HEK293 (cell line): Measurements from ENCODE around the gene STAT2.
A peak's percentile ranks its signal among the peaks of the same experiment; 100 is the strongest.
"Not testable (repeated sequence)": the region's sequence is repeated elsewhere in the genome, so short reads cannot be mapped to it uniquely, and the experiment has no call there.

Source experiments
- CTCF ChIA-PET: fragments of 350-600 bp; formaldehyde crosslinking; extraction: SDS; loops from one replicate; lab custom pipeline; 2021; ENCODE audit warnings: antibody characterized with exemption; lab: Yijun Ruan, JAX
- POLR2A ChIA-PET: fragments of 300-600 bp; formaldehyde crosslinking; extraction: SDS; loops from one replicate; lab custom pipeline; 2020; ENCODE audit warnings: antibody characterized with exemption, inconsistent platforms; lab: Yijun Ruan, JAX
- H3K27ac ChIP-seq: fragments of 200-500 bp; sonication (Bioruptor generic); 2 replicates; pipeline ENCODE4 v1.5.1; 2014; ENCODE audit warnings: low read depth, low read length, control low read depth, inconsistent platforms; ENCODE audit errors: extremely low read depth
- H3K36me3 ChIP-seq, 2 experiments: fragments of 200-500 bp in 1 of 2; sonication (Bioruptor generic) in 1 of 2; 1 replicate in 1 of 2; 2 replicates in 1 of 2; pipeline ENCODE4 v1.5.1; 2014 to 2017; ENCODE audit warnings: inconsistent platforms in 2 of 2, low read length in 2 of 2; ENCODE audit not compliant: control insufficient read depth in 2 of 2, insufficient read depth in 1 of 2
- H3K4me1 ChIP-seq: fragments of 200-500 bp; sonication (Bioruptor generic); 2 replicates; pipeline ENCODE4 v1.5.1; 2014; ENCODE audit warnings: mild to moderate bottlenecking, low read length, inconsistent platforms; ENCODE audit not compliant: control insufficient read depth, insufficient read depth
- H3K4me3 ChIP-seq: 2 replicates; pipeline ENCODE4 v1.5.1; 2011; ENCODE audit warnings: low read depth, mild to moderate bottlenecking, control low read depth, low read length, moderate library complexity
- H3K9me3 ChIP-seq: fragments of 200-500 bp; sonication (Bioruptor generic); 2 replicates; pipeline ENCODE4 v1.5.1; 2014; ENCODE audit warnings: low read depth, low read length, inconsistent platforms; ENCODE audit not compliant: control insufficient read depth, insufficient read depth
- GLIS2 ChIP-seq: fragments of 450-650 bp; formaldehyde crosslinking; IDR thresholded peaks from 2 replicates; pipeline ENCODE4 v1.5.1; 2016; ENCODE audit warnings: missing biosample characterization, missing genetic modification characterization
- HOXD13 ChIP-seq: sonication (generic); formaldehyde crosslinking; IDR thresholded peaks from 2 replicates; pipeline ENCODE4 v1.8.0; 2022; ENCODE audit warnings: missing genetic modification reagents, borderline replicate concordance
- MEIS1 ChIP-seq: sonication (generic); formaldehyde crosslinking; IDR thresholded peaks from 2 replicates; pipeline ENCODE4 v1.8.1; 2022; ENCODE audit warnings: missing genetic modification reagents, mild to moderate bottlenecking, borderline replicate concordance
- PATZ1 ChIP-seq: fragments of 450-650 bp; formaldehyde crosslinking; IDR thresholded peaks from 2 replicates; pipeline ENCODE4 v1.5.1; 2016; ENCODE audit warnings: missing biosample characterization, missing genetic modification characterization
- SP2 ChIP-seq: fragments of 450-650 bp; formaldehyde crosslinking; IDR thresholded peaks from 2 replicates; pipeline ENCODE4 v1.5.1; 2016; ENCODE audit warnings: missing biosample characterization, missing genetic modification characterization
- YY2 ChIP-seq: fragments of 450-650 bp; formaldehyde crosslinking; IDR thresholded peaks from 2 replicates; pipeline ENCODE4 v1.5.1; 2016; ENCODE audit warnings: missing biosample characterization, missing genetic modification characterization
- ZBTB21 ChIP-seq: fragments of 450-650 bp; formaldehyde crosslinking; IDR thresholded peaks from 2 replicates; pipeline ENCODE4 v1.5.1; 2017; ENCODE audit warnings: missing biosample characterization, missing genetic modification characterization
- ZBTB49 ChIP-seq: fragments of 450-650 bp; formaldehyde crosslinking; IDR thresholded peaks from 2 replicates; pipeline ENCODE4 v1.5.1; 2016; ENCODE audit warnings: missing biosample characterization, missing genetic modification characterization, low read depth
- ZFP37 ChIP-seq: fragments of 450-650 bp; formaldehyde crosslinking; IDR thresholded peaks from 2 replicates; pipeline ENCODE4 v1.5.1; 2016; ENCODE audit warnings: missing biosample characterization, missing genetic modification characterization
- ZNF146 ChIP-seq: fragments of 450-650 bp; formaldehyde crosslinking; IDR thresholded peaks from 2 replicates; pipeline ENCODE4 v1.5.1; 2016; ENCODE audit warnings: missing biosample characterization, missing genetic modification characterization
- ZNF223 ChIP-seq: fragments of 450-650 bp; formaldehyde crosslinking; IDR thresholded peaks from 2 replicates; pipeline ENCODE4 v1.5.1; 2016; ENCODE audit warnings: missing biosample characterization, missing genetic modification characterization
- ZNF37A ChIP-seq: fragments of 450-650 bp; IDR thresholded peaks from 2 replicates; pipeline ENCODE4 v1.5.1; 2018; ENCODE audit warnings: missing biosample characterization, missing genetic modification characterization
- ZNF394 ChIP-seq: fragments of 450-650 bp; formaldehyde crosslinking; IDR thresholded peaks from 2 replicates; pipeline ENCODE4 v1.5.1; 2016; ENCODE audit warnings: missing biosample characterization, missing genetic modification characterization, mild to moderate bottlenecking, moderate library complexity, borderline replicate concordance
- ZNF473 ChIP-seq: fragments of 450-650 bp; formaldehyde crosslinking; IDR thresholded peaks from 2 replicates; pipeline ENCODE4 v1.5.1; 2017; ENCODE audit warnings: missing biosample characterization, missing genetic modification characterization
- ZNF530 ChIP-seq: fragments of 450-650 bp; formaldehyde crosslinking; IDR thresholded peaks from 2 replicates; pipeline ENCODE4 v1.5.1; 2016; ENCODE audit warnings: low read depth, missing biosample characterization, missing genetic modification characterization
- ZSCAN16 ChIP-seq: fragments of 450-650 bp; formaldehyde crosslinking; IDR thresholded peaks from 2 replicates; pipeline ENCODE4 v1.5.1; 2016; ENCODE audit warnings: missing biosample characterization, missing genetic modification characterization
- ZSCAN23 ChIP-seq: fragments of 450-650 bp; formaldehyde crosslinking; IDR thresholded peaks from 2 replicates; pipeline ENCODE4 v1.5.1; 2016; ENCODE audit warnings: missing biosample characterization, missing genetic modification characterization

STAT2 gene

GRCh38 chr12:56324206-56324605 is 35.7 kb downstream of the STAT2 start (continued):
- TF ChIP-seq PATZ1 (tag by site-specific recombination) = no peak
- TF ChIP-seq ZBTB49 (tag by site-specific recombination) = no peak

GRCh38 chr12:56321610-56322009 is 38.3 kb downstream of the STAT2 start:
- H3K4me3 ChIP-seq, POLR2A ChIA-PET, H3K9me3 ChIP-seq, H3K27ac ChIP-seq, H3K4me1 ChIP-seq, CTCF ChIA-PET: not testable (repeated sequence)
- peaks cover 18 to 76% of the 10 kb centered on the region in 2 experiments for H3K36me3 ChIP-seq

- H3K4me3 ChIP-seq = no peak overlapping the region
- TF ChIP-seq ZNF530 (tag by site-specific recombination) (no peak), ZNF394 (peak; percentile 35; the same call in 1 of the 2 replicates)
- TF ChIP-seq, all 188 proteins: peak for 1
- Histone ChIP-seq H3K9me3 (no peaks in the 10 kb centered on the region), H3K4me1 (no peaks in the 10 kb centered on the region), H3K36me3 (peaks cover 18 to 70% of the 10 kb centered on the region in 2 experiments), H3K27ac (no peak overlapping the region)
- ChIA-PET POLR2A (interaction anchor here (1.2 kb wide), 1 partner anchor 12 kb away, joined by 3 read pairs; the partner anchor contains the start of gene PAN2), CTCF (interaction anchor here (0.9 to 1.0 kb wide), 2 partner anchors 99 to 142 kb away, joined by 3 to 4 read pairs; no protein-coding TSS in a partner anchor)
Observed at GRCh38 chr12:56321027-56321426, 38.9 kb downstream of the STAT2 start.

GRCh38 chr12:56317675-56318074 is 42.2 kb downstream of the STAT2 start:
- CTCF ChIA-PET = interaction anchor here (0.5 to 2.8 kb wide), 3 partner anchors 147 to 580 kb away, joined by 3 to 22 read pairs (median 3); no protein-coding TSS in a partner anchor
- POLR2A ChIA-PET = no interaction called here
- peaks cover 16 to 52% of the 10 kb centered on the region in 2 experiments for H3K36me3 ChIP-seq
- no peak overlapping the region for H3K27ac ChIP-seq
- no peaks in the 10 kb centered on the region for H3K9me3 ChIP-seq
- no peak overlapping the region for H3K4me3 ChIP-seq
- no peaks in the 10 kb centered on the region; the same call in 1 of the 2 replicates for H3K4me1 ChIP-seq
- no peak for TF ChIP-seq MEIS1
- peak; percentile 74; the same call in 1 of the 2 replicates for TF ChIP-seq ZSCAN16 (tag by site-specific recombination)

GRCh38 chr12:56315622-56316473 is 44.1 kb downstream of the STAT2 start, which contains the start of gene CNPY2:
Gene CNPY2, minus strand, starts transcription at chr12:56315988. Its CDS starts 771 bp downstream, at chr12:56315217.
- ChIA-PET CTCF (interaction anchor here (1.0 to 2.8 kb wide), 5 partner anchors 33 to 153 kb away, joined by 3 to 22 read pairs (median 5); partner anchors contain the start of genes SPRYD4 and STAT2), POLR2A (interaction anchor here (0.6 to 2.9 kb wide), 31 partner anchors 8 to 321 kb away, joined by 3 to 46 read pairs (median 4); partner anchors contain the start of genes ESYT1, GLS2, IL23A and PA2G4)
- Histone ChIP-seq H3K27ac (peak within 1 kb of the TSS; percentile 76), H3K4me3 (peak within 1 kb of the TSS; percentile 91), H3K9me3 (no peaks in the 10 kb centered on the region), H3K36me3 (peaks cover 25 to 53% of the 10 kb centered on the region in 2 experiments), H3K4me1 (no peaks in the 10 kb centered on the region; the same call in 1 of the 2 replicates)
- no peak for TF ChIP-seq HOXD13 (CRISPR knock-in tag)
- TF ChIP-seq ZFP37 (tag by site-specific recombination) = peak; percentile 62; the same call in 1 of the 2 replicates
- TF ChIP-seq ZNF146 (tag by site-specific recombination) = 0 out of 2 replicates have a peak, but pooled peaks have one; percentile 19
- TF ChIP-seq ZNF37A = no peak
- TF ChIP-seq ZSCAN23 (tag by site-specific recombination) = no peak
- peak; percentile 86 for TF ChIP-seq SP2 (tag by site-specific recombination)
- TF ChIP-seq YY2 (tag by site-specific recombination) = peak; percentile 70
- peak; percentile 41; the same call in 1 of the 2 replicates for TF ChIP-seq PATZ1 (tag by site-specific recombination)
- peak; percentile 48 for TF ChIP-seq GLIS2
- TF ChIP-seq ZNF223 = no peak
- TF ChIP-seq ZBTB21 = 0 out of 2 replicates have a peak, but pooled peaks have one; percentile 47
- no peak for TF ChIP-seq ZNF473 (tag by site-specific recombination)
